ENCODE measurements around the gene HAL.
A peak's percentile ranks its signal among the peaks of the same experiment; 100 is the strongest.
"Not testable (repeated sequence)": the region's sequence is repeated elsewhere in the genome, so short reads cannot be mapped to it uniquely, and the experiment has no call there.

HAL gene

GRCh38 chr12:95976416-95976832, 19.7 kb downstream of the HAL start:
- DNase-seq: no peak

DNA sequence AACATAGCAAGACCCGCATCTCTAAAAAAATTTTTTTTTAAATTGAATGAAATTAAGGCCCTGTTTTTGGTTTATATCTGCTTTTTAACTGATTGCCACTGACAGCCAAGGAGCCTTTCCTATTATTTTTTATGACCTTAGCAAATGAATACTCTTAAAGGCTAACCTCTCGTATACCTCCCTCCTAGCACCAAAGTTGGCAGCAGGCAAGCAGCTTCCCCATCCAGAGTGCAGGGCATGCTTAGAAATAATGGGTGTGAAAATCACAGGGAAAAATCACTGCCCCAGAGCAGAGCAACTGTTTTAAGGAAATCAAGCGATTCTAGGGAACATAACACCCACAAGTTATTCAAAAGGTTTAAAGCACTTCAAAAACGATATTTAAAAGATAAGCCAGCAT, 20.7 kb downstream of the HAL start:
- no peak for DNase-seq

DNA sequence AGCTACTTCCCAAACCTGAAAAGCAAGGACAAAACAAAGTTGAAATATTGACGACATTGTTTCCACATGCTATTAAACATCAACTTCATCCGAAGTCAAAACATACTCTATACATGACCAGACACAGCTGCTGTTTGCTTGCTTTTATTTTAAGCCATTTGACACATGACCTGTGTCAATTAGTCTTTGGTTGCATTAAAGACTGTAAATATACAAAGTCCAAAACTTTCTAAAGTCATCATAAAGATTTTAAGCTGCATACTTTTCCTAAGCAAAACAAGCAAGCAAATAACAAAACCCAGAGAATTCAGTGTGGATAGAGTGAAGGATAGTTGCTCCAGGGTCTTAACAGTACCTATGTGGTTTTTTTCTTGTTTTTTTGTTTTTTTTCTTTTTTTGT, 21.8 kb downstream of the HAL start:
- DNase-seq: no peak

GRCh38 chr12:95972832-95973456, 23.2 kb downstream of the HAL start:
- no peak for DNase-seq

DNA sequence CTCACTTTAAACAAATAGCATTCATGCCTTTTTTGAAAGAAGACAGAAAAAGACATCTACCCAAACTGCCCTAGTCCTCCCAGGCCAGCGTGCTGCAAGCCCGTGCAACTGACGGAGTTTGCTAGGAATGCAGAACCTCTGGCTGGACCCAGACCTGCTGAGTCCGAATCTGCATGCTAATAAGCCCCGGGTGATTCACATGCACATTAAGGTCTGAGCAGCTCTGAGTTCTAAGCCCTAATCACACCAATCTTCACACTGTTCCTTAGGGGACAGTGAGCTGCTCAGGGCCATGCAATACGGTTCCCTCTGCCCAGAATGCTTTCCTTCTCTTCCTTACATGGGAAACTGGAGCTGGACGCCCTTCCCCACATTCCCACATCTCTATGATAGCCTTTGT, 25.2 kb downstream of the HAL start:
- no peak for DNase-seq

GRCh38 chr12:95969116-95969515, 27.0 kb downstream of the HAL start:
- not testable (repeated sequence) for DNase-seq

- DNase-seq: no peak
Observed at GRCh38 chr12:95967301-95967700, 28.8 kb downstream of the HAL start.

GRCh38 chr12:95966287-95966870, 29.8 kb downstream of the HAL start:
- DNase-seq: no peak

DNA sequence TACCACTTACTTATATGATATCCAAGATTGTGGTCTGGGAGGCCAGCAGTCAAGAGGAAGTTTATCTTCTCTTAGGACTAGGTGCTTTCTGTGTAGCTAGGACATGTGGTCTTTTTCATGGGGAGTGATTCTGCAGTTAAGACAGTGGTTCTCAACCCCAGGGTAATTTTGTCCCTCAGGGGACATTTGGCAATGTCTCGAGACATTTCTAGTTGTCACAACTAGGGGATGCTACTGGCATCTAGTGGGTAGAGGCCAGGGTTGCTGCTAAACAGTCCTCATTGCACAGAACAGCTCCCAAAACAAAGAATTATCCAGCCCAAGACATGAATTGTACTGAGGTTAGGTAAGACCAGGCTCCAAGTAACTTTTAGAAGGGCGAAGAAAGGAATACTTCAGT, 33.0 kb downstream of the HAL start:
- no peak for DNase-seq

- DNase-seq: no peak
Observed at GRCh38 chr12:95962222-95962621, 33.9 kb downstream of the HAL start.

- DNase-seq: no peak
Observed at GRCh38 chr12:95960241-95960640, 35.9 kb downstream of the HAL start.

DNA sequence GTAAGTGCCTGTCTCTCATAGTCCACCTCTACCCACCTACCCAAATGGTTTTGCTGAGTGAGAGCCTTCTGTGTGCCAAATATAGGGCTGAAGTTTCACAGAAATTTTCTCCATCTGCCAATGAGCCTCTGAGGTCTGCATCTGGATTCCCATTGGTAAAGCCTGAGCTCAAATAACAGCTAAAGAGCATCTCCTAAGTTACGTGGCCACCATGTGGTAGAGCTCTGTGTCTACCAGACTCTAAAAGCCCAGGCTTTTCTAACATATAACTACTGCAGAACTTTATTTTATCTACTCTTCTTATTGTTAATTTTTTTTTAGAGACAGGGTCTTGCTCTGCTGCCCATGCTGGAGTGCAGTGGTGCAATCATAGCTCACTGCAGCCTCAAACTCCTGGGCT, 37.0 kb downstream of the HAL start:
- no peak for DNase-seq

DNA sequence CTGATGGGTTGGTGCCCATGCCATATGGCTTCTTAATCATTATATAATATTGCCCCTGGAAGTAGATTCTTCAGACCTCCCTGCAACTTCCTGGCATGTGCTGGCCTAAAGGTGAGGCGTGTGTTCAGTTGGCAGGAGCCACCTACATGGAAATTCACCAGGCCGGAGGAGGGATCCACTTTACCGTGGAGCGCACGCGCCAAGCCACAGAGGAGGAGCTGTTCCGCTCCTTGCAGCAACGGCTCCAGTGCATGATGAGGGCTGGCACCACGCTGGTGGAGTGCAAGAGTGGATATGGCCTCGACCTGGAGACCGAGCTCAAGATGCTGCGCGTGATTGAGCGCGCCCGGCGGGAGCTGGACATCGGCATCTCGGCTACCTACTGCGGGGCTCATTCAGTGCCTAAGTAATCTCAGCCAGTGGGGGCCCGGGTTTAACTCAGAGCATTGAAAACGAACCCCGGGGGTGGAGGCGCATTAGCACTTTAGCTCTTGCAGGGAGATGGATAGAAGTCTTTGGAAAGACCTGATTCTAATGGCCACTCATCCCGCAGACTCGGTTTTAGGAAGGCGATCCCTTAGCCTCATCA, 39.5 kb downstream of the HAL start:
- DNase-seq: no peak

DNA sequence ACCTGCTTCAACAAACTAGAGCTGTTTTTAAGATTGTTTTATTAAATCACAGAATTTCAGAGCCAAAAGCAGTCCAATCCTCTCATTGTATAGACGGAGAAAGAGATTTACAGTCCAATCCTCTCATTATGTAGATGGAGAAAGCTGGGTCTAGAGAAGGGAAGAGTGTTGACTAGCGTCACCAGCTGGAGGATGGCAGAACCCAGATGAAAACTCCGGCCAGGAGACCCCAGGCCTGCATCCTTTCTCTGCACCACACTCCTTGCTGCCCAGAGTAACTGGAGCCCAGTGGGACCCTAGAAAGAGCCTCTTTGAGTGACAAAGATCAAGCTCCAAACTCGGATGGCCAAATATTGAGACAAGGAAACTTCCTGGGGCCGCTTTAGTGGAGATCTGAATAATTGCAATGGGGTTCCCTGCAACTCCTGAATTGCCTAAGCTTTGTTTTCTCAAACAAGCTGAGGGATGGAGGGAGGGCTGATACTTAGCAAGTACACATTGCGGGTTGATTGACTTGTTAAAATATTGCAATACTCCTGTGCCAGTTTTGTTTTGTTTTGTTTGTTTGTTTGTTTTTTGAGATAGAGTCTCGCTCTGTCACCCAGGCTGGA, 40.5 kb downstream of the HAL start:
- no peak for DNase-seq

- DNase-seq: no peak
Observed at GRCh38 chr12:95953000-95953399, 43.1 kb downstream of the HAL start.

GRCh38 chr12:95951515-95951914, 44.6 kb downstream of the HAL start:
- no peak for DNase-seq

DNA sequence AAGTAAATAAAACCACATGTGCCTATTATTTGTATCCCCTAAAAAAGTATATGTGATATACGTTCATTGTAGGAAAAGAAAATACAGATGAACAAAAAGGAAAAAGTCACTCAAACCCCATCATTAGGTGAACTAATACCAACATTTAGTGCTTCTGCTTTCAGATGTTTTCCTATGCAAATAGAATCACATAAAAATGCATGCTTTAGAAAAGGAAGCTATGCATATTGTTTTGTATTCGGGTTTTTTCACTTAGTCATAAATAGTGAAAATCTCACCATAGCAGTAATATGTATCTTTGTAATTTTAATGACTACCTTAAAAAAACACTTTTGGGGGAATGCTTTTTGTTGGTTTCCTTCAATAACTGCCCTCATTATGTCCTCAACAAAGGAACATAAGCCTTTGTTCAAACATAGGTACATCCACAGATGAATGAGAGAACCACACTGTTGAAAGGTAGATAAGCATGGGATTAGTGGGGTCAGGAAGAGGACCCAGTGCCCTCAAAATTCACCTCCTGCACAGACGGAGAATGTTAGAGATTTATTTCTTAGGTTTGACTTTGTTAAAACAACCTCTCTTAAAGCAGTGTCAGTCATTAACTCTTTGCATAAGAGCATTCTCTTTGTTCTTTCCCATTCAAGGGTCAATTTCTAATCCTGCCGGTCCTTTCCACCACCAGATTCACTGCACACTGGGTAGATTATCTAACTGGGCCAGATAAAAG, 46.5 kb downstream of the HAL start:
- no peak for DNase-seq

GRCh38 chr12:95944108-95944704, 51.9 kb downstream of the HAL start:
- DNase-seq: no peak

GRCh38 chr12:95943330-95943842, 52.8 kb downstream of the HAL start, which contains the start of gene AMDHD1:
AMDHD1 (plus strand) TSS chr12:95943331; CDS start chr12:95943399, 68 bp downstream.
- DNase-seq: peak; percentile 64

DNA sequence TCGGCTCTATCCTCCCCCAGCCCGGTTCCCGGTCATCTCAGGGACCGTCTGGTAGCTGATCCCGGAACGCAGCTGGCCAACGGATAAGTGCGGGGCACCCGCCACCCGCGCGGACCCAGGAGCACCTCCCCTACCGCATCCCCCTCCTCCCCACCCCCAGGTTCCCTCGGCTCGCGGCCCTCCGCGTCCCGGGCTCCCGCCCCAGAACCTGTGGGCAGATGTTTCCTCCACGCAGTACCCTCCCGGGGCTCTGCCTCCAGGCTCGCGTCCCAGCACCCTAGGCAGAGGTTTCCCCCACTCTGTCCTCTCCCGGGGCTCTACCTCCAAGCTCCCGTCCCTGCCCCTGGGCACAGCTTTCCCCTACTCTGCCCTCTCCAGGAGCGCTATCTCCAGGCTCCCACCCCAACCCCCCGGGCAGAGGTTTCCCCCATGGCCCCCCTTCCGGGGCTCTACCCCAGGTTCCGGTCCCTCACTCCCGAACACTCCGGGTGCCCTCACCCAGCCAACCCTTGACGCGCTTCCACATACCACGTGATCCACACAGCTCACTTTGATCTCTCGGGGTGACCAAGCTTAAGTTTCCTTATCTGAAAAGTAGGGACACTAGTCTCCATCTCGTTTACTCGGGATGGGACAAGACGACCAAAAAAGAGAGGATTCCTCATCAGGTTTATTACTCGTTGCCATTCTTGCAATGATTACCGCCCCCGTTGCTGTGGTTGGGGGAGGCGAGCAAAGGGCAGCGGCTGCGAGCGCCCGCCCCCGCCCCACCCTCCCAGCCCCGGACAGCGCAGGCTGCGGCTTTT, 53.4 kb downstream of the HAL start, which contains the start of gene CCDC38:
Gene CCDC38 (minus strand): TSS at position 91 of the 806 bp plus-strand sequence. CDS start 6,105 bp downstream, outside the sequence.
- peak; percentile 80 for DNase-seq

DNA sequence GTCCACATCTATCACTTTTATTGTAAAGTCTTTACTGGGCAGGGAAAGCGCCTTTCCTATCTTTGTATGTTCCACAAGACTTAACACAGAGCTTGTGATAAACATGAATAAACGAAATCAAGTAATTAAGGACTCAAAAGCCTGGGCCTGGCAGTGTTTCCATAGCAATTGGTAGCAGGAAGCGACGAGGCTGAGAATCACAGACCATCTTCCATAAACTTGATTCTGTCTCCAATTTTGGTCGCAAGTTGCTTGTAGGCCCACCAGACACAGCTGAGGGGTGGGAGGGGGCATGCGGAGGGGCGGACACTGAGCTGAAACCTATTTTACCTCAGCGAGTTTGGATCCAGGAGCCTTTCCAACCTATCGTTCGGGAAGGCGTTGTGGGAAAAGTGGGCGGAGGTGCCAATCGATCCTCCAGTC, 54.0 kb downstream of the HAL start:
- DNase-seq: no peak

DNA sequence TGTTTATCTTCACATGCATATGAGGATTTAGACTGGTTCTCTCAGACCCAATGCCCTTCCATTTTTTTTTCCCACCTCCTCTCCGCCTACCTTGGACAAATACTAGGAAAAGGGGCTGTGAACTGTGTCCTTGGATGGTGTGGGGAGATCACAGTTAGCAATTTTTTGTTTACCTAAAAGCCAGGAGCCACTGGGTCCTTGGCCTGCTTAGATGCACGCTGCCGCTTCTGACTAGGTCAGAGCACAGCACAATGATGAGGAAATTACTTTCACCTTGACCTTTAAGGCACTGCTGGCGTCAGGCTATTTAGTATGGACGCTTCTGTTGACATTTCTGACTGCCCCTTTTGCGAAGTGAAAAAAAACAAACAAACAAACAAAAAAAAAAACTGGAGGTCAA, 55.6 kb downstream of the HAL start:
- DNase-seq: no peak

Data from central memory CD4-positive, alpha-beta T cell (primary cell).